GM10266 (cell line): ENCODE measurements around the gene KY.

ENCODE experiments used
- DNase-seq: peaks from one replicate; pipeline ENCODE4 v3.0.0; 2012; ENCODE audit errors: extremely low spot score
- CTCF ChIP-seq: IDR thresholded peaks from 2 replicates; pipeline ENCODE4 v1.5.1; 2012; ENCODE audit warnings: mild to moderate bottlenecking, low read depth; ENCODE audit not compliant: control insufficient read depth, insufficient read depth; ENCODE audit errors: missing control alignments

The KY gene

DNA sequence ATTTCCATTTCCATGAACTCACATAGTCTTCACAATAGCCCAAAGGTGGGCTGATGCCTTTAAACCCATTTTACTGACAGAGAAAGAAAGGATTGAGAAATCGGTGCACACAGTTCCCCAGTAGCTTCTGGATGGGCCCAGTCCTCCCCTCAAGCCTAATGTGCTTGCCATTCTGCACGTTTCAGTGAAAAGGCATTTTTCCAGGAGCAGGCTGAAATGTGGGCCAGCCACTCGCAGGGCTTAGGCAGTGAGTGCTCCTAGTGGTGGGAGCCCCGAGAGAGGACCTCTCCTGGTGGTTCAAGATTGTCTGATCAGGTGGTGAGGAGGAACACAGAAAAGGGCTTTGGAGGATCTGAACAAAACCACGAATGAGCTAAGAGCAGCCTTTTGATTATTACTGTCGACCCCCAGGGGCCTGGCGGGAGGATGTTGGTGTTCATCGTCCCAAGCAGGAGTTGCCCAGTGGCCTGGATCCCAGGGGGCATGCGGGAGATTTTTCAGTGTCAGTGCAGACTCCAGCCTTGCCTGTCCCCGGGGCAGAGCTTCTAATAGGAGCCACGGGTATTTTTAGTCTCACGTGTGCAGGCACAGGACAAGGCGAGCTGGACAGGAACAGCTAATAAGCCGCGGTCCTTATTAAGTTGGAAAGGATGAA, 8.7 kb upstream of the KY start:
- no peak for TF ChIP-seq CTCF

GRCh38 chr3:134658555-134658954, 7.7 kb upstream of the KY start:
- no peak for TF ChIP-seq CTCF
- DNase-seq: no peak

More for the DNA sequence above, 8.7 kb upstream of the KY start:
- no peak for DNase-seq

DNA sequence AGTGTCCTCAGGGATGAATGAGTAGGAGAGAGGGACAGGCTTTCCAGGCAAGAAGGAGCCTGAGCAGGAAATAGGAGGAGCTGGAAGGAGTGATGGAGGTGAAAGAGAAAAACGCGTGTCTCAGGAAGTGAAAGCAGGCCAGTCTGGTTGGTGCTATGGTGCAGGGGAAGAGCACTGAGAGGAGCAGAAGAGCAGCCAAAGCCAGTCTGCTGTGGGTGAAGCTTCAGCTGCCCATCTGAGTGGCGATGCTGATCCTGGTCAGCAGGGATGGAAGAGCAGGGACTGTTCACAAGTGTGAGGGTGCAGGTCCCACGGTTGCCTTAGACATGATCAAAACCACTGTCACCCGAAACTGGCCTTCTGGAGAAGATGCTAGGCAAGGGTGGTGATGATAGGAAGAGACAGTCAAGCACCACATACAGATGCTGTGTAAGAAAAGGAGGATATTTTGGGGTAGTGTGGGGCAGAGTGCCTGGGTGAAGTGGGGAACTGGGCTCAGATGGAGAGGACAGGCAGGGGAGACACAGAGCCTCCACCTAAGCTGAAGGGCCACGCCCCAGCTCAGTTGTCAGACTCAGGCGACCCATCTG, 5.5 kb upstream of the KY start:
- TF ChIP-seq CTCF: no peak
- DNase-seq: no peak

GRCh38 chr3:134655706-134656105, 4.9 kb upstream of the KY start:
- TF ChIP-seq CTCF: no peak
- DNase-seq: no peak

DNA sequence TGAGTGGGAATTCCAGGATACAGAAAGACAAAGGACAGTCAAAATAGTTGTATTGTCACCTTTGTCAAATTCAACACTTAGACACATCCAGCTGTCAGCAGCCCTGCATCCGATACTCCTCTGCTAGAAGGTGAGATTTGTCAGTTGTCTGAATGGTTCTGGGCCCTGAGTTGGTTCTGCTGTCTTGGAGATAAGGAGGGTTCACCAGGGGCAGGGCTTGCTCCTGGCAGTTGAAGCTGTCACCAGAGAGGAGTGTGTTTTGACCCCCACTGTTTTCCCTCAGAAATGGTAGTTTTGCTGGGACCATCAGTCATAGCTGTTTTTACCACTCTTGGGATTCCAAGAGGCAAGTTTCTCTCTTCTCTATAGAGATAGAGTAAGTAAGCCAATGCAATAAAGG, 3.2 kb upstream of the KY start:
- no peak for TF ChIP-seq CTCF
- no peak for DNase-seq

DNA sequence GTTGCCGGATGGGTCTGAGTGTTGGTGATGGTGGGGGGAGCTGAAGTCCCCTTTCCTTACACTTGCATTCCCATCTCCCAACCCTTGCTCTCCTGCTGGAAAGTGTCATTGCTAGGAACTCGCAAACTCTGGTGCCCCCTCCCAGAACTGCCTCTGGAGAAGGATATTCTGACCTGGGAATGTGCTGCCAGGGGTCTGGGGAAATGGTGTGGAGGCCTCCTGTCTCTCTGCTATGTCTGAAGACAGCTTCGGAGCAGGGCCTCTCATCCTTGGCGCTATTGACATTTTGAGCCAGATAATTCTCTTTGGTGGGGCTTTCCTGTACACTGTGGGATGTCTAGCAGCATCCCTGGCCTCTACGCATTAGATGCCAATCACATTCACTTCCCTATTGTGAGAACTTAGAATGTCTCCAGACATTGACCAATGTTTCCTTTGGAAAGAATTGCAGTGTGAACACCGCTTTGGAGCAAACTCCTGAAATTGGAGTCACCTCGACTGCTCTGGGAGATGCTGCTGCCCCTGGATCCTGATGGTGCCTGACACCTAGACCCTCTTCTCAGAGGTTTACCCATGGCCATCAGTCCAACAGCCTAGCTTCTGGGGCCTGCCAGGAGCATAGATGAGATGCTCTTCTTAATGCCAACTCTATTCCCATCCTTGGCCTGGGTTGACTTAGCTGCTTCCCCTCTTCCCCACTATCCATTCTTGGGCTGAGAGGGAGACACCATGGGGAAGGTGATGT, 2.2 kb upstream of the KY start:
- DNase-seq: no peak
- TF ChIP-seq CTCF: no peak

DNA sequence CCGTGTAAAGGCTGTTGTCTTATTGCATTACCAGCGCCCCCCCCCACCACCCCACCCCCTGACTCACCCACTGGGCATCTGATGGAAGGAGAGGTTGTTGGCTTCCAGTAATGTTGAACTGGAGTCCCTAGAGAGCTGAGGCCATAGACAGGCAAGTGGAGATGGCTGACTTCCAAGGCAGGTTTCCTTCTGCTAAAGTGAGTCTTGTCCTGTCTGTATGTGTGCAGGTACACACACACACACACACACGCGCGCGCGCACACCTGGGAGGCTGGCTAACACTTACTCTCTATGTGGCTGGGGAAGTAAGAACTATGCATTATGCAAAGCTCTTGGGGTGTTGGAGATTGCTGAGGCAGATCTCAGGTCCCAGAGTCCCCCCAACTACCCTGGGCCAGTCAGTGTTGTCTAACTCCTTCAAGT, 1.6 kb upstream of the KY start:
- no peak for DNase-seq
- TF ChIP-seq CTCF: no peak
